HepG2 (cell line): ENCODE results near the gene XKR7. TPM values are rescaled to one million over a fixed set of nuclear protein-coding genes. Genes with fewer than 3 reads are reported as not detected.

ENCODE experiments used
- ARID5B ChIP-seq: IDR thresholded peaks from 2 replicates; pipeline ENCODE4 v1.4.0; 2020; ENCODE audit warnings: mild to moderate bottlenecking, missing genetic modification reagents
- CBFB ChIP-seq: sonication (generic); formaldehyde crosslinking; IDR thresholded peaks from 2 replicates; pipeline ENCODE4 v1.4.0; 2020; ENCODE audit warnings: missing genetic modification reagents
- E2F1 ChIP-seq: sonication (generic); formaldehyde crosslinking; IDR thresholded peaks from 2 replicates; pipeline ENCODE4 v1.5.0; 2020; ENCODE audit warnings: missing genetic modification reagents
- EP300 ChIP-seq, 3 experiments: sonication (generic) in 1 of 3; formaldehyde crosslinking in 1 of 3; IDR thresholded peaks; 2 replicates each; pipeline versions ENCODE4 v1.5.1 to v1.6.1; 2011 to 2020; ENCODE audit warnings: low read depth in 2 of 3, low read length in 2 of 3, borderline replicate concordance in 1 of 3, improper control_type of control experiment in 1 of 3, mild to moderate bottlenecking in 1 of 3, missing genetic modification reagents in 1 of 3, moderate library complexity in 1 of 3
- FOXA3 ChIP-seq: IDR thresholded peaks from 2 replicates; pipeline ENCODE4 v1.6.1; 2016; ENCODE audit warnings: missing genetic modification reagents, missing compliant biosample characterization
- FOXM1 ChIP-seq: sonication (generic); formaldehyde crosslinking; IDR thresholded peaks from 2 replicates; pipeline ENCODE4 v1.5.0; 2020; ENCODE audit warnings: missing genetic modification reagents
- GPN1 ChIP-seq: sonication (generic); formaldehyde crosslinking; IDR thresholded peaks from 2 replicates; pipeline ENCODE4 v1.5.1; 2020; ENCODE audit warnings: missing genetic modification reagents, borderline replicate concordance
- HES4 ChIP-seq: sonication (generic); formaldehyde crosslinking; IDR thresholded peaks from 2 replicates; pipeline ENCODE4 v1.9.0; 2021; ENCODE audit warnings: mild to moderate bottlenecking, missing genetic modification reagents, borderline replicate concordance
- HNRNPLL ChIP-seq: fragments of 200-400 bp; formaldehyde crosslinking; IDR thresholded peaks from 2 replicates; pipeline ENCODE4 v1.6.1; 2017; ENCODE audit warnings: mild to moderate bottlenecking, low read depth, low read length; ENCODE audit not compliant: poor library complexity, severe bottlenecking
- JUN ChIP-seq: sonication (generic); formaldehyde crosslinking; IDR thresholded peaks from 2 replicates; pipeline ENCODE4 v1.4.0; 2020; ENCODE audit warnings: mild to moderate bottlenecking, missing genetic modification reagents
- KLF12 ChIP-seq: sonication (generic); formaldehyde crosslinking; IDR thresholded peaks from 2 replicates; pipeline ENCODE4 v1.4.0; 2020; ENCODE audit warnings: missing genetic modification reagents, borderline replicate concordance
- NFYC ChIP-seq: IDR thresholded peaks from 2 replicates; pipeline ENCODE4 v1.6.1; 2016; ENCODE audit warnings: missing genetic modification reagents, missing compliant biosample characterization
- SCMH1 ChIP-seq: sonication (generic); formaldehyde crosslinking; IDR thresholded peaks from 2 replicates; pipeline ENCODE4 v1.9.0; 2021; ENCODE audit warnings: missing genetic modification reagents, mild to moderate bottlenecking, borderline replicate concordance
- SP4 ChIP-seq: sonication (generic); formaldehyde crosslinking; IDR thresholded peaks from 2 replicates; pipeline ENCODE4 v1.8.1; 2023; ENCODE audit warnings: mild to moderate bottlenecking, missing genetic modification reagents
- TGIF2 ChIP-seq: IDR thresholded peaks from 2 replicates; pipeline ENCODE4 v1.6.1; 2016; ENCODE audit warnings: control low read depth, missing compliant biosample characterization
- YEATS2 ChIP-seq: sonication (generic); formaldehyde crosslinking; IDR thresholded peaks from 2 replicates; pipeline ENCODE4 v1.4.0; 2020; ENCODE audit warnings: missing genetic modification reagents, borderline replicate concordance
- ZBTB7B ChIP-seq: sonication (generic); formaldehyde crosslinking; IDR thresholded peaks from 2 replicates; pipeline ENCODE4 v1.4.0; 2020; ENCODE audit warnings: missing genetic modification reagents
- ZMYM3 ChIP-seq: sonication (generic); formaldehyde crosslinking; IDR thresholded peaks from 2 replicates; pipeline ENCODE4 v1.5.1; 2020; ENCODE audit warnings: mild to moderate bottlenecking, missing genetic modification reagents
- ZNF205 ChIP-seq: IDR thresholded peaks from 2 replicates; pipeline ENCODE4 v1.6.1; 2018; ENCODE audit warnings: missing biosample characterization, missing genetic modification reagents
- ZNF232 ChIP-seq: sonication (generic); formaldehyde crosslinking; IDR thresholded peaks from 2 replicates; pipeline ENCODE4 v1.4.0; 2020; ENCODE audit warnings: missing genetic modification reagents, borderline replicate concordance
- ZNF292 ChIP-seq: sonication (generic); formaldehyde crosslinking; IDR thresholded peaks from 2 replicates; pipeline ENCODE4 v1.8.1; 2022; ENCODE audit warnings: mild to moderate bottlenecking, low read depth, missing genetic modification reagents, borderline replicate concordance
- ZNF431 ChIP-seq: sonication (generic); formaldehyde crosslinking; IDR thresholded peaks from 2 replicates; pipeline ENCODE4 v1.9.0; 2022; ENCODE audit warnings: missing genetic modification reagents, low read depth, mild to moderate bottlenecking, borderline replicate concordance
- ZNF781 ChIP-seq: sonication (generic); formaldehyde crosslinking; IDR thresholded peaks from 2 replicates; pipeline ENCODE4 v1.5.1; 2020; ENCODE audit warnings: borderline replicate concordance, mild to moderate bottlenecking, missing genetic modification reagents; ENCODE audit errors: not compliant biosample characterization
- ZNF782 ChIP-seq: sonication (generic); formaldehyde crosslinking; IDR thresholded peaks from 2 replicates; pipeline ENCODE4 v1.4.0; 2020; ENCODE audit warnings: missing genetic modification reagents, mild to moderate bottlenecking, borderline replicate concordance
- polyA plus RNA-seq, 8 experiments: library from polyadenylated mRNA; depleted of rRNA in 3 of 8; stranded (reverse) in 7 of 8; unstranded in 1 of 8; fragments of >200 nt; fragmentation: Illumina TruSeq in 4 of 8; extraction: Trizol in 4 of 8; gene quantifications; 2 replicates each; pipeline versions ENCODE4 v1.2.1 to v1.2.3, GENCODE V29; 2011 to 2016; ENCODE audit warnings: low read depth in 4 of 8, missing spikeins in 1 of 8, mixed read lengths in 1 of 8; ENCODE audit not compliant: insufficient read depth in 1 of 8
- total RNA-seq, 5 experiments: library from RNA; depleted of rRNA; stranded (reverse); fragments of >200 nt; fragmentation: Illumina TruSeq; extraction: Trizol; gene quantifications; 2 replicates each; pipeline ENCODE4 v1.2.3, GENCODE V29; 2016; ENCODE audit warnings: low read depth in 1 of 5
- TF ChIP-seq, protein P1 (sequence below): sonication (generic); formaldehyde crosslinking; IDR thresholded peaks from 2 replicates; pipeline ENCODE4 v1.4.0; 2020; ENCODE audit warnings: mild to moderate bottlenecking, missing genetic modification reagents

XKR7 gene
- total and polyA plus RNA-seq, 2 of the 13 experiments (the other 11 are each of a cell fraction or from before 2014, with no cell fraction given): not detected

- TF ChIP-seq E2F1: peak; percentile 100
- TF ChIP-seq ZNF782 (CRISPR knock-in tag): peak; percentile 100
- TF ChIP-seq FOXA3 (CRISPR knock-in tag): peak; percentile 99
- TF ChIP-seq EP300 (IDR thresholded peaks at IDR 0.05; ENCODE audit: low read depth in 2 of 2, low read length in 2 of 2): no peak
- peak; percentile 99 for TF ChIP-seq EP300 (CRISPR knock-in tag; IDR thresholded peaks at IDR 0.05; ENCODE audit: borderline replicate concordance)
- peak; percentile 100 for TF ChIP-seq ZNF431
- TF ChIP-seq HES4: peak; percentile 100
- peak; percentile 100 for TF ChIP-seq ZNF292
- peak; percentile 100 for TF ChIP-seq JUN
- peak; percentile 99 for TF ChIP-seq SCMH1
- TF ChIP-seq ZNF232: peak; percentile 100
- TF ChIP-seq ZNF205 (CRISPR knock-in tag): peak; percentile 100
- TF ChIP-seq TGIF2 (CRISPR knock-in tag): peak; percentile 100
- TF ChIP-seq GPN1 (CRISPR knock-in tag): peak; percentile 100
- peak; percentile 100 for TF ChIP-seq ARID5B (CRISPR knock-in tag)
- TF ChIP-seq ZNF781 (CRISPR knock-in tag): peak; percentile 100
- TF ChIP-seq ZBTB7B (CRISPR knock-in tag): peak; percentile 100
- TF ChIP-seq HNRNPLL: peak; percentile 70
- peak; percentile 100 for TF ChIP-seq FOXM1 (CRISPR knock-in tag)
- TF ChIP-seq NFYC: peak; percentile 86
- peak; percentile 100 for TF ChIP-seq YEATS2
- peak; percentile 100 for TF ChIP-seq SP4
- peak; percentile 100 for TF ChIP-seq CBFB (CRISPR knock-in tag)
- peak; percentile 98 for TF ChIP-seq ZMYM3 (CRISPR knock-in tag)
- TF ChIP-seq, protein P1, sequence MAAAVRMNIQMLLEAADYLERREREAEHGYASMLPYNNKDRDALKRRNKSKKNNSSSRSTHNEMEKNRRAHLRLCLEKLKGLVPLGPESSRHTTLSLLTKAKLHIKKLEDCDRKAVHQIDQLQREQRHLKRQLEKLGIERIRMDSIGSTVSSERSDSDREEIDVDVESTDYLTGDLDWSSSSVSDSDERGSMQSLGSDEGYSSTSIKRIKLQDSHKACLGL: peak; percentile 100
- TF ChIP-seq KLF12 (CRISPR knock-in tag): peak; percentile 100
These were observed 558 bp downstream of the XKR7 start (continued) for GRCh38 chr20:31968291-31969126.
